ACHN (cell line): ENCODE data around the gene APOBEC3H.

Experiments
- DNase-seq: peaks from one replicate; pipeline ENCODE4 v3.0.0-alpha.2; 2015
- in situ Hi-C: cut with HindIII; loops from 2 replicates; pipeline ENCODE4 v1.10.0; 2017; ENCODE audit warnings: low sequenced_read_pairs, low pct_ligation_motif_present, low pct_unique_long_range_greater_than_20kb

The APOBEC3H gene

GRCh38 chr22:39130152-39130704 is 33.2 kb downstream of the APOBEC3H start:
- in situ Hi-C loops, result no loop called here
- no peak for DNase-seq

- in situ Hi-C loops, result no loop called here
- no peak for DNase-seq
These were observed 34.1 kb downstream of the APOBEC3H start for GRCh38 chr22:39130892-39131855.

- in situ Hi-C loops, result no loop called here
These were observed 35.2 kb downstream of the APOBEC3H start for GRCh38 chr22:39132281-39132680.

GRCh38 chr22:39132871-39133524 is 36.0 kb downstream of the APOBEC3H start:
- DNase-seq, result no peak
- in situ Hi-C loops, result no loop called here

More at GRCh38 chr22:39132281-39132680, 35.2 kb downstream of the APOBEC3H start:
- DNase-seq, result no peak

- in situ Hi-C loops, result no loop called here
- DNase-seq, result no peak
These were observed 36.8 kb downstream of the APOBEC3H start for GRCh38 chr22:39133871-39134270.

GRCh38 chr22:39134366-39135091 is 37.5 kb downstream of the APOBEC3H start:
- DNase-seq, result no peak
- in situ Hi-C loops, result no loop called here

- peak; percentile 48 for DNase-seq
- in situ Hi-C loops, result no loop called here
These were observed 38.2 kb downstream of the APOBEC3H start for GRCh38 chr22:39135092-39135896.

- DNase-seq, result no peak
- in situ Hi-C loops, result no loop called here
These were observed 39.3 kb downstream of the APOBEC3H start for GRCh38 chr22:39136317-39136716.

- DNase-seq, result no peak
- in situ Hi-C loops, result no loop called here
These were observed 41.4 kb downstream of the APOBEC3H start for GRCh38 chr22:39138357-39138997.

GRCh38 chr22:39139933-39140332 is 42.9 kb downstream of the APOBEC3H start:
- in situ Hi-C loops, result no loop called here
- DNase-seq, result no peak

- no peak for DNase-seq
- in situ Hi-C loops, result no loop called here
These were observed 45.1 kb downstream of the APOBEC3H start for GRCh38 chr22:39142088-39142680.

- DNase-seq, result peak; percentile 64
- in situ Hi-C loops, result no loop called here
These were observed 47.2 kb downstream of the APOBEC3H start for GRCh38 chr22:39144101-39144767.

- in situ Hi-C loops, result no loop called here
- DNase-seq, result no peak
These were observed 49.4 kb downstream of the APOBEC3H start for GRCh38 chr22:39146256-39147101.

GRCh38 chr22:39147335-39148025 is 50.4 kb downstream of the APOBEC3H start:
- DNase-seq, result no peak
- in situ Hi-C loops, result no loop called here

GRCh38 chr22:39148026-39148726 is 51.1 kb downstream of the APOBEC3H start:
- DNase-seq, result no peak
- in situ Hi-C loops, result no loop called here
